Fibroblast of peridontal ligament (primary cell): Measurements from ENCODE around the gene DGCR2.
"Not testable (repeated sequence)": the region's sequence is repeated elsewhere in the genome, so short reads cannot be mapped to it uniquely, and the experiment has no call there.

Experiments
- DNase-seq: peaks from one replicate; pipeline ENCODE4 v3.0.0-alpha.2; 2010; ENCODE audit errors: extremely low read depth

DGCR2 gene

GRCh38 chr22:19030226-19030888 lies 91.9 kb downstream of the DGCR2 start:
- not testable (repeated sequence) for DNase-seq

DNA sequence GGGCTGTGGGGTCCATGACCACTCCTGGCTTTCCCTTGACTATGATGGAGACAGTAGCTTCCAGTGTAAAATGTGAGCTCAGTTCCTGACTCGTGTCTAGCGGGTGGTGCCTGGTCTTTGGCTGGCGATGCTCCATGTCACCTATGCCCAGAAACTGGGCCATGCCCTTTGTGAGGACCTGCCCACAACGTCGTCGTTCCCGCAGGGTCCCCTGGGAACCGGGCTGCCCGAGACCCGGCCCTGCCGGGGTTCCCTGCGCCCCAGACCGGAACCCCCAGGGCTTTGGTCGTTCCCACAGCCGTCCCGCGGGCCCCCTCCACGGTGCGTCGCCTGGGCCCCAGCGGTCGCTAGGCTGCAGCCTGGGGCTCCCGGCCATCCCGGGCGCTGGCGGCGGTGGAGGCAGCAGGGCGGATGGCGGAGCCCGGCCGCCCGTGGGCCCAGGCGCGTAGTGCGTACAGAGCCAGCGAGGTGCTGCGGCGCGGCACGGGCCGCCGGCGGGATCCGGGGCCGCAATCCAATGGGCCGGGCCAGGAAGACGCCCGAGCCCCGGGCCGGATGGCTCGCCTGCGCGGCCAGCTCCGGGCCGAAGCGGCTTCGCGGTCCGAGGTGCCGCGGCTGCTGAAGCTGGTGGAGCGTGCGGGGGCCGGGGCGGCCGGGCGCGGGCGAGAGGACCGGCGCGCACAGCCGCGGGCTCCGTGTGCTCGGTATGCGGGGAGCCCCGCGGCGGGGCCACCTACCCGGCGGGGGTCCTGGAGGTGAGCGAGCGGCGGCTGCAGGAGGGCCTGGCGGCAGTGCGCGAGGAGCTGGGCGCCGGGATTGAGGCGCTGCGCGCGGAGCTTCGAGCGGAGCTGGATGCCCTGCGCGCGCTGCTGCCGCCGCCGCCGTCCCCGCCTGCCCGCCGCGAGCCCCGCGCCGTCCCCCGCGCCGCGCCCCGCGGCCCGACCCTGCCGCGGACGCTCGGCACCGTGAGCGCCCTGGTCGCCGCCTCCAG lies 92.8 kb downstream of the DGCR2 start:
- DNase-seq = not testable (repeated sequence)

GRCh38 chr22:19028060-19028455 lies 94.2 kb downstream of the DGCR2 start:
- DNase-seq = not testable (repeated sequence)

DNA sequence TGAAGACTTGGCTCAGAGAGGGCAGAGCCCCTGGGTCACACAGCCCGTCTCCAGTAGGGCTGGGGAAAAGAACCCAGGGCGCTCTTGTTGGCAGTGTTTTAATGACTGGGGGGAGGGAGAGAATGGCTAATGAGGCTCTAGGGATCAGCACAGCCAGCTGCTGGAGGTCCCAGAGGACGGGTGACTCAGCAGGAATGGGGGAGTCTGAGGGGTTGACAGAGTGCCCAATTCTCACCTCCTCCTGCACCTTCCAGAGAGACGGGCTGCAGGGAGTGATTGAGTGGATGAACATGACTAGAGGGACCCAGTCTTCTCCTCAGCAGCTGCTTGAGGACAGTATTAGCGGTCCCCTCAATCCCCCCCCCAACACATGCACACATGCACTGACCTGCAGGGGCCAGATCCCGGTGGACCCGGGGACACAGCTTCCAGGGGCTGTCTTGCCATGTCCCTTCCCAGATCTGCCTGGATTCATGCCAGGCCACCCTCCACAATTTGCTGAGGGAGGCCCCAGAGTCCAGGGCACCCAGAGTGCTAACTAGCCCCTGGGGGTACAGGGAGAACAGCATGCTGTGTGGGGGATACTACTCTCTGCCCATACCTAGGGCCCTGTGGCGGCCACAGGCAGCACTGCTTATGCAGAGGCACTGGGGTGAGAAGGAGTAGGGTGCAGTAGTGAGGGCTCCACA lies 94.7 kb downstream of the DGCR2 start:
- DNase-seq = not testable (repeated sequence)

DNA sequence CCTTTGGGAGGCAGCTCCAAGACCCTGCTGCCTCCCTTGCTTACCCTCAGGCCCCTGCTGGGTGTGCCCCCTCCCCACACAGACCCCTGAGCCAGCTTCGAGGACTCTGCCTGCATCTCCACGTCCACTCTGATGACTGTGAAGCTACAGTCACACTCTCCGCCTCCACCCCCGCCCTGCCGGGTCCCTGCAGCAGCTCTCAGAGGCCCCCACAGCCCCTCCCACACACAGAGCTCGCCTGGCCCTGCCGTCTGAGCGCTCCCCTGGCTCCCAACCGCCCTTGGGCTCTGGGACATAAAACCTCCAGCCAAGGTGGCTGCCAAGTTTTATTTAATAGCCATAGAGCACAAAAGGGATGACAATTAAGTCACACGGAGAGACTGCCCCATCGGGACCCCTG lies 96.1 kb downstream of the DGCR2 start:
- DNase-seq = not testable (repeated sequence)

DNA sequence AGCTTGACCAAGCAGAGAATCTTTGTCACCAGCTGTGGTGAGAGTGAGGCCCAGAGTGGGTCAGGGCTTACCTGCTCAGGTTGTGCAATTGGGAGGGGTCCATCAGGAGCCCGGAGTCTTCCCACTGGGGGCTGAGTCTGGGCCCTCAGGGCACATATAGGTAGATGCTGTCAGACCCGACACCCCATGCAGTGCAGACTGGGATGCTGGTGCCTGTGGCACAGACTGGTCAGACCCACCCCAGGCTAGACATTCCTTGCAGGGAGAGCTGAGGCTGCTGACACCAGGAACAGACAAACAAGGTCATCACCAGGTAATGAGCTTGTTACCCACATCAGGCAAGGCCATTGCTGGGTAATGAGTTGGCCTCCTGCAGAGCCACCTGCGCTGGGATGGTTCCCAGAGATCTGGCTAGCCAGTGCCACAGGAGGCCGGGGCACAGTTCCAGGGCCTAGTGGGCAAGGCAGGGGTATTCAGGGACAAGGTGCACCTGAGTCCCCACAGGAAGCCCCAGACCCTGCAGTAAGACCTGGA lies 97.2 kb downstream of the DGCR2 start:
- DNase-seq = not testable (repeated sequence)

- DNase-seq = not testable (repeated sequence)
Observed at GRCh38 chr22:19023931-19024330, 98.3 kb downstream of the DGCR2 start.

GRCh38 chr22:19022755-19023154 lies 99.5 kb downstream of the DGCR2 start:
- no peak for DNase-seq

DNA sequence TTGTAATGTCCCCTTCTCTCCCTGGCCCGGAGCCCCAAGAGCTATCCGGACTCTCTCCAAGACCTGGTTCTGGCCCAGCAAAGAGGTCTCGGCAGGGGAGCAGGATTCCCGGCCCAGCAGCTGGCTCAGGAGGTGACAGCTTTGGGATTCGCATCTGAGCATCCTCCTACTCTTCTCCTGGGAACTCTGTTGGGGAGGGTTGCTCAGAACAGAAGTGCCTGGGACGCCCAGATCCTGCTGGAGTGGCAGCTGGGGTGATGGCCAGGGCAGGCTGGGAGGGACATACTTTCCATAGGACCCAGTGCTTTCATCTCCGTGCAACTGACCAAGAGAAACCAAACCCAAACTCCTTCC lies 102.6 kb downstream of the DGCR2 start:
- DNase-seq = no peak

DNA sequence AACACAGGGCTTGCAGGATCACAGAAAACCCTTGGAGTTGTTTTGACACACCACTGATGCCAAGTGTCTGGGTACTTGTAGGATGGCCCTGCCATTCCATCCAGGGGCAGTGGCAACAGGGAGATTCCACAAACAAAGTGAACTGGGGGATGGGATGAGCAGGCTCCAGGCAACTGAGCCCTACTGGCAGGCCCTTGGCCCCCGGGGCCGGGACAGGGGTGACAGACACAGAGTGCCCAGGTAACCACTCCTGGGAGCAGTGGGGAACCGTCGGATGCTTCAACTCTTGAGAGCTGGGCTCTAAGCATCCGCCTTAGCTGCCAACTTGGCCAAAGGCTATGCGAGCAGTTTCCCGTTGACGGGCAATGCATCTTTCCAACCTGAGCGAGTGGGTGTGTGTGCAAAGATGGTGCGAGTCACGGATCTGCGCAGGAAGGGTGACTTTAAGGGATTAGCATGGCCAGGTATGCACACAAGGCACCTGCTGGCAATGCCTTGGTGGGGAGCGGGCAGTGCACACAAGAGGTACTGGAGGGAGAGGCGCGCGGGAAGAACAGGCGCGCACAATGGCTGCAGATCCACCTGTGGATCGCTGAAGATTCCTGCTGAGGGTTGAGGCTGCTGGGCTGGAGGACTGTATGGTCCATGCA lies 103.1 kb downstream of the DGCR2 start:
- no peak for DNase-seq

- DNase-seq = no peak
Observed at GRCh38 chr22:19018256-19018655, 104.0 kb downstream of the DGCR2 start.

DNA sequence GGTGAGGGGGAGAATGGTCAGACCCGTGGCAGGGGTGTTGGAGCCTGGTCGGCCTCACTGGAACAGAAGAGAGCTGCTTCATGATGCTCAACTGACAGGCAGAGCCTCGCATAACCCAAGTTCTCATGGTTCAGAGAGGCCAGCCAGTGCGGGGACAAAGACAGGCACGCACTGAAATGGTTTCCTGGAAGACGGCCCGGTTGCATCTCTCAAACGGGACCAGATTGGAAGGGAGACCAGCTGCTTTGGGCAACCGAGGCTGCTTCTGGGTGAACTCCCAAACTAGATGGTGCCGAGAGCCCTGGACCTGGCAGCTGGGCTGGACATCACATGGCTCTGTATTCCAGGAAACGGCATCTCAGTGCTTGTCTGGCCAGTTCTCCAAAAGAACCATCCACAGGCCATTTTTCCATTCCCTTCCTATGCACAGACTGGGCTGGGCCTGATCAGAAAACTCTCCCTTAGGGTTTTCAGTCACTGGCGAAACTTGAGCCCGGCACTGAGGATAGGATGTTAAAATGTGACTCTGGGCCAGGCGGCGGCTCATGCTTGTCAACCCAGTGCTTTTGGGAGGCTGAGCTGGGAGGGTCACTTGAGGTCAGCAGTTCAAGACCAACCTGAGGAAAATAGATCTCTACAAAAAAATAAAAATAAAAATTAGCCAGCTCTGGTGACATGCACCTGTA lies 106.0 kb downstream of the DGCR2 start:
- DNase-seq = no peak

- no peak for DNase-seq
Observed at GRCh38 chr22:19014886-19015285, 107.3 kb downstream of the DGCR2 start.

- not testable (repeated sequence) for DNase-seq
Observed at GRCh38 chr22:19013881-19014598, 108.2 kb downstream of the DGCR2 start.

DNA sequence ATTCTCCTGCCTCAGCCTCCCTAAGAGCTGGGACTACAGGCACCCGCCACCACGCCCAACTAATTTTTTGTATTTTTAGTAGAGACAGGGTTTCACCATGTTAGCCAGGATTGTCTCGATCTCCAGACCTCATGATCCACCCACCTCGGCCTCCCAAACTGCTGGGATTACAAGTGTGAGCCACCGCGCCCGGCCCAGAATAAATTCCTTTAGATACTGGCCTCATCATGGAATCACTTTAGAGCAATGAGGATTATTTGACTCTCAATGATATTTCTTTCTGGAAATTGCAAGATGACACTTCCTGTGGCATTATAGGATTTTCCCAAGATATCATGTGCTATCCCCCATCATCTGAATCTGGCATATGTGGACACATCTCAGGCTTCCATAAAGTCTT lies 108.8 kb downstream of the DGCR2 start:
- DNase-seq = not testable (repeated sequence)

- DNase-seq = no peak
Observed at GRCh38 chr22:19012308-19012986, 109.8 kb downstream of the DGCR2 start.

GRCh38 chr22:19011611-19012010 lies 110.6 kb downstream of the DGCR2 start:
- not testable (repeated sequence) for DNase-seq

- no peak for DNase-seq
Observed at GRCh38 chr22:19011075-19011474, 111.1 kb downstream of the DGCR2 start.

- no peak for DNase-seq
Observed at GRCh38 chr22:19005905-19006304, 116.3 kb downstream of the DGCR2 start.

- DNase-seq = no peak
Observed at GRCh38 chr22:19004471-19004870, 117.7 kb downstream of the DGCR2 start.
